ENCODE results near the gene DGCR2.
"Not testable (repeated sequence)": the region's sequence is repeated elsewhere in the genome, so short reads cannot be mapped to it uniquely, and the experiment has no call there.

The DGCR2 gene

GRCh38 chr22:19056951-19057401 lies 65.2 kb downstream of the DGCR2 start:
- no peak for DNase-seq

GRCh38 chr22:19055801-19056200 lies 66.4 kb downstream of the DGCR2 start:
- DNase-seq = no peak

- DNase-seq = no peak
Measured at GRCh38 chr22:19052941-19053541, 69.2 kb downstream of the DGCR2 start.

GRCh38 chr22:19051381-19052072 lies 70.7 kb downstream of the DGCR2 start:
- DNase-seq = no peak

GRCh38 chr22:19050847-19051246 lies 71.4 kb downstream of the DGCR2 start:
- DNase-seq = not testable (repeated sequence)

- no peak for DNase-seq
Measured at GRCh38 chr22:19050117-19050516, 72.1 kb downstream of the DGCR2 start.

GRCh38 chr22:19048531-19048930 lies 73.7 kb downstream of the DGCR2 start:
- DNase-seq = no peak

- DNase-seq = no peak
Measured at GRCh38 chr22:19047993-19048392, 74.2 kb downstream of the DGCR2 start.

GRCh38 chr22:19046719-19047609 lies 75.2 kb downstream of the DGCR2 start:
- DNase-seq = no peak

- no peak for DNase-seq
Measured at GRCh38 chr22:19046287-19046686, 75.9 kb downstream of the DGCR2 start.

- no peak for DNase-seq
Measured at GRCh38 chr22:19045094-19045493, 77.1 kb downstream of the DGCR2 start.

GRCh38 chr22:19044381-19044780 lies 77.8 kb downstream of the DGCR2 start:
- no peak for DNase-seq

- DNase-seq = no peak
Measured at GRCh38 chr22:19043121-19044085, 78.8 kb downstream of the DGCR2 start.

GRCh38 chr22:19042285-19043120 lies 79.7 kb downstream of the DGCR2 start:
- DNase-seq = no peak

- no peak for DNase-seq
Measured at GRCh38 chr22:19041704-19042074, 80.5 kb downstream of the DGCR2 start.

GRCh38 chr22:19040888-19041703 lies 81.1 kb downstream of the DGCR2 start:
- DNase-seq = no peak

GRCh38 chr22:19040391-19040861 lies 81.8 kb downstream of the DGCR2 start:
- no peak for DNase-seq

GRCh38 chr22:19039796-19040280 lies 82.4 kb downstream of the DGCR2 start:
- no peak for DNase-seq

GRCh38 chr22:19039448-19039780 lies 82.8 kb downstream of the DGCR2 start:
- no peak for DNase-seq

- no peak for DNase-seq
Measured at GRCh38 chr22:19038728-19039447, 83.3 kb downstream of the DGCR2 start.
